ENCODE data around the gene NEUROD4.
A peak's percentile ranks its signal among the peaks of the same experiment; 100 is the strongest.

Gene NEUROD4, protein sequence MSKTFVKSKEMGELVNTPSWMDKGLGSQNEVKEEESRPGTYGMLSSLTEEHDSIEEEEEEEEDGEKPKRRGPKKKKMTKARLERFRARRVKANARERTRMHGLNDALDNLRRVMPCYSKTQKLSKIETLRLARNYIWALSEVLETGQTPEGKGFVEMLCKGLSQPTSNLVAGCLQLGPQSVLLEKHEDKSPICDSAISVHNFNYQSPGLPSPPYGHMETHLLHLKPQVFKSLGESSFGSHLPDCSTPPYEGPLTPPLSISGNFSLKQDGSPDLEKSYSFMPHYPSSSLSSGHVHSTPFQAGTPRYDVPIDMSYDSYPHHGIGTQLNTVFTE

DNA sequence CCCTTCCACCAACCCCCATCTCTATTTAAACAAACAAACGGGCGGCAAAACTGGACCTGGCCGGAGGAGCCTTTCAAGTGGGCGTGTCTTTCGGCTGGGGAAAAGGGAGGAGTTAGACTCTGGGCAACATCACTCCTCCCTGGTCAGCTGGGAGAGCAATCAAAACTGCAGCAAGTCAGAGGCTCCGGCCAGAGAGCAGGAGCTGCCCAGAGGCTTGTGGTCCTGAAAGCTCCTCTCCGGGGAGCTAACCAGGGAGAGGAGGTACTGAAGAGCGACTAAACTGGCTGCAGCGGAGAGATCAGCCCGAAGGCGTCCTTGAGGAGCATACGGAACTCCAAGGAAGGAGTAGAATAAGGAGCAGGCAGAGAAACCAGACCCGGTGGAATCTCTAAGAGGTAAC, at the start of gene NEUROD4:
TSS of gene NEUROD4 (plus strand) at position 191 of the 400 bp plus-strand sequence. CDS start 6,466 bp downstream, outside the sequence.
- no peak for TF ChIP-seq CTCF (IDR thresholded peaks at IDR 0.05; ENCODE audit: low read depth, low read length)
- Histone ChIP-seq H3K27ac (peak within 1 kb of the TSS; percentile 89), H3K27me3 (ENCODE audit: insufficient read depth, low read depth, severe bottlenecking) (no peaks in the 10 kb centered on the region), H3K9me3 (ENCODE audit: severe bottlenecking) (no peaks in the 10 kb centered on the region), H3K36me3 (peaks cover 44% of the 10 kb centered on the region), H3K4me3 (ENCODE audit: low read depth, low read length) (peak within 1 kb of the TSS; percentile 97)
- peak; percentile 95 for DNase-seq

- no peaks in the 10 kb centered on the region for H3K27me3 ChIP-seq (ENCODE audit: insufficient read depth, low read depth, severe bottlenecking)
- no peak overlapping the region for H3K4me3 ChIP-seq (ENCODE audit: low read depth, low read length)
- no peaks in the 10 kb centered on the region for H3K36me3 ChIP-seq
- no peak overlapping the region for H3K27ac ChIP-seq
- DNase-seq: no peak
- TF ChIP-seq CTCF (IDR thresholded peaks at IDR 0.05; ENCODE audit: low read depth, low read length): no peak
- no peaks in the 10 kb centered on the region for H3K9me3 ChIP-seq (ENCODE audit: severe bottlenecking)
Observed at GRCh38 chr12:54970741-54971140, 49.0 kb upstream of the NEUROD4 start.

DNA sequence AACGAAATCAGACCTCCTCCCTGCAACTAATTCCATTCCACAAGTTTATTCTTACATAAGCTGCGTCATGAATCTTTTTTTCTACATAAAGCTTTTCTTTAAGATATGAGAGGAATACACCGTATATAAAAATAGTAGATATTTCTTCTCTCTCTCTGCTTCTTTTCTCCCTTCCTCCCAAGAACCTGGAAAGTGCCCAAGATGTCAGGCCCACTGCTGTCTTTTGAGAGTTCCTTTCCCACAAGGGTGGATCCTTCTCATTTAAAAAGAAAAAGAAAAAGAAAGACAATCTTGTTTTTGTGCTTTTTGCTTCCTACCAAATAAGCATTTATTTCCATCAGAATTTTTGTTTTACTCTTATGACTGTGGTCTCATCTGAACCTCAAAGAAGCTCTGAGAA, 46.2 kb upstream of the NEUROD4 start:
- TF ChIP-seq CTCF (IDR thresholded peaks at IDR 0.05; ENCODE audit: low read depth, low read length): no peak
- no peak overlapping the region for H3K4me3 ChIP-seq (ENCODE audit: low read depth, low read length)
- no peaks in the 10 kb centered on the region for H3K36me3 ChIP-seq
- H3K27ac ChIP-seq: no peak overlapping the region
- no peaks in the 10 kb centered on the region for H3K27me3 ChIP-seq (ENCODE audit: insufficient read depth, low read depth, severe bottlenecking)
- no peak for DNase-seq
- H3K9me3 ChIP-seq (ENCODE audit: severe bottlenecking): no peaks in the 10 kb centered on the region

DNA sequence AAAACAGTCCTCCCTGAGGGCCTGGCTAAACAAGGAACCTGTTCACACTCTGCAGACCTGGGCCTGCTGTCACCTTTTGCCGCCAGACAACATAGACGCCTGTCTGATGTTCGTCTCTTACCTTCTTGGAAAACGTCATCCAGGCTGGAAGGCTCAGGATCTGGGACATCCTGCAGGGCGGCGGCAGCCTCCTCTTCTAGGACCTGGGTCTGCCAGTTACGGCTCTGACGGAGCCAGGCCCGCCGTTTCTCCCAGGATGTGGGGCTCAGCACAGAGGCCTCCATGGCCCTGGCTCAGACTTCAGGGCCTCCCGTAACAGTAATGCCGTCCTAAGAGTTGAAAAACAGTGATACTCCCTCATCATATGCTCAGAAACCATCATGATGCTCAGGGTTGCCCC, 45.5 kb upstream of the NEUROD4 start:
- Histone ChIP-seq H3K27me3 (ENCODE audit: insufficient read depth, low read depth, severe bottlenecking) (no peaks in the 10 kb centered on the region), H3K36me3 (no peaks in the 10 kb centered on the region), H3K9me3 (ENCODE audit: severe bottlenecking) (no peaks in the 10 kb centered on the region), H3K27ac (no peak overlapping the region), H3K4me3 (ENCODE audit: low read depth, low read length) (no peak overlapping the region)
- no peak for TF ChIP-seq CTCF (IDR thresholded peaks at IDR 0.05; ENCODE audit: low read depth, low read length)
- no peak for DNase-seq

DNA sequence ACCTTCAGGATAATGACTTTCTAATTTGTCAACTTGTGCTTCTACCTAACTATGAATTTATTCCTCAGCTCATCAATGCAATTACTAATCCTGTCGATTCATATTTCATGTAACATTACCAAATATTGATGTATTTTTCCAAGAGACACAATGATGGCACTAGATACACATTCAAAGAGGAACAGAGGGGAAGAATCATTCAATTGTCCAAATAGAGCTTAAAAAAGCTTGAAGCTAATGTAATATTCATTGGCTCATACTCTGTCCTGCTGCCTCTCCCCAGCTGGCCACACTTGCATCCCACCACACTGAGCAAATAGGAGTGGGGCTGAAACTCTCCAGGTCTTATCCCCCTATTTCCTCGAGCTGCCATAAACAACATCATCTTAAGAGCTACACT, 44.5 kb upstream of the NEUROD4 start:
- H3K4me3 ChIP-seq (ENCODE audit: low read depth, low read length): no peak overlapping the region
- H3K27ac ChIP-seq: no peak overlapping the region
- DNase-seq: no peak
- no peaks in the 10 kb centered on the region for H3K36me3 ChIP-seq
- no peaks in the 10 kb centered on the region for H3K9me3 ChIP-seq (ENCODE audit: severe bottlenecking)
- no peak for TF ChIP-seq CTCF (IDR thresholded peaks at IDR 0.05; ENCODE audit: low read depth, low read length)
- no peaks in the 10 kb centered on the region for H3K27me3 ChIP-seq (ENCODE audit: insufficient read depth, low read depth, severe bottlenecking)

- H3K27ac ChIP-seq: no peak overlapping the region
- H3K4me3 ChIP-seq (ENCODE audit: low read depth, low read length): no peak overlapping the region
- H3K36me3 ChIP-seq: no peaks in the 10 kb centered on the region
- no peak for TF ChIP-seq CTCF (IDR thresholded peaks at IDR 0.05; ENCODE audit: low read depth, low read length)
- DNase-seq: no peak
- no peaks in the 10 kb centered on the region for H3K9me3 ChIP-seq (ENCODE audit: severe bottlenecking)
- H3K27me3 ChIP-seq (ENCODE audit: insufficient read depth, low read depth, severe bottlenecking): no peaks in the 10 kb centered on the region
Observed at GRCh38 chr12:54975875-54976274, 43.9 kb upstream of the NEUROD4 start.
